Fibroblast of the conjunctiva (primary cell): ENCODE measurements around the gene GRK5.
"Not testable (repeated sequence)": the region's sequence is repeated elsewhere in the genome, so short reads cannot be mapped to it uniquely, and the experiment has no call there.

Experiments used
- DNase-seq: peaks from one replicate; pipeline ENCODE4 v3.0.0-alpha.2; 2010; ENCODE audit warnings: low read depth

Gene GRK5

GRCh38 chr10:119460369-119461195, 253.2 kb downstream of the GRK5 start:
- DNase-seq, result no peak

GRCh38 chr10:119461380-119461779, 254.0 kb downstream of the GRK5 start:
- DNase-seq, result no peak

GRCh38 chr10:119461923-119462322, 254.6 kb downstream of the GRK5 start:
- no peak for DNase-seq

- DNase-seq, result no peak
Observed at GRCh38 chr10:119462773-119463172, 255.4 kb downstream of the GRK5 start.

GRCh38 chr10:119463195-119463594, 255.8 kb downstream of the GRK5 start:
- DNase-seq, result not testable (repeated sequence)

GRCh38 chr10:119465085-119465484, 257.7 kb downstream of the GRK5 start:
- DNase-seq, result no peak

- DNase-seq, result no peak
Observed at GRCh38 chr10:119466076-119466475, 258.7 kb downstream of the GRK5 start.

- no peak for DNase-seq
Observed at GRCh38 chr10:119466655-119467054, 259.3 kb downstream of the GRK5 start.

- no peak for DNase-seq
Observed at GRCh38 chr10:119468542-119469324, 261.4 kb downstream of the GRK5 start.

GRCh38 chr10:119469325-119469707, 261.9 kb downstream of the GRK5 start:
- DNase-seq, result no peak

GRCh38 chr10:119469846-119470245, 262.5 kb downstream of the GRK5 start:
- DNase-seq, result no peak

GRCh38 chr10:119470920-119471702, 263.7 kb downstream of the GRK5 start:
- DNase-seq, result no peak

- no peak for DNase-seq
Observed at GRCh38 chr10:119473771-119474170, 266.4 kb downstream of the GRK5 start.

GRCh38 chr10:119474606-119475005, 267.2 kb downstream of the GRK5 start:
- no peak for DNase-seq

GRCh38 chr10:119477444-119477843, 270.1 kb downstream of the GRK5 start:
- DNase-seq, result no peak

GRCh38 chr10:119478111-119478802, 270.9 kb downstream of the GRK5 start:
- no peak for DNase-seq

- no peak for DNase-seq
Observed at GRCh38 chr10:119478811-119479341, 271.5 kb downstream of the GRK5 start.

GRCh38 chr10:119479532-119479931, 272.2 kb downstream of the GRK5 start:
- DNase-seq, result no peak

GRCh38 chr10:119480667-119481066, 273.3 kb downstream of the GRK5 start:
- DNase-seq, result no peak

- no peak for DNase-seq
Observed at GRCh38 chr10:119481781-119482426, 274.5 kb downstream of the GRK5 start.

- no peak for DNase-seq
Observed at GRCh38 chr10:119483001-119483400, 275.6 kb downstream of the GRK5 start.
